Measurements from ENCODE around the gene AFF3.

DNA sequence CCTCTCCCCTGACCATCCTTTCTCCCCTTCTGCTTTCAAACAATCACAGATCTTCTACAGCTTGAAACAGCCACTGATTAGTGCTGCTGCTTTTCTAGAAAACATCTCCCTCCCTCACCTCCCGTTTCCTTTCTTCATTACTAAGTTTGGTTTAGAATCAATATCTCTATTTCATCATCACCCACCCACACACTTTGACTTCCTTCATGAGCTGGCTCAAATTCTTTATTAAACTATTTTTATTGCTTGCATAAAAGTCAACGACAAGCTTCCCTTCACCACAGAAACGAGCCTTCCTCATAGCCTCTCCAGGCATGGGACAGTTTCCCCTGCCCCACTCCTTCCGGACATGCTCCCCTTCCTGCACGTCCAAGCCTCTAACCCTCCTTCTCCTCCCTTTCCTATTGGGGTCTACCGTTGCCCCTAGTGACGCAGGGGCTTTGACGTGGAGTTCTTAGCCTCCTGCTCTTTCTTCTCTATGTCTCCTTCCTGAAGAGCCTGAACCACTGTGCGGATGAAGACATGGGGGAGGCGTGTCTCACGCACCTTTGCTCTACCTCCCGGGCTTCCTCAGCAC lies 172.0 kb downstream of the AFF3 start:
- TF ChIP-seq ZC3H10 (CRISPR knock-in tag; IDR thresholded peaks at IDR 0.05) (no peak), BACH2 (CRISPR knock-in tag; IDR thresholded peaks at IDR 0.05; ENCODE audit: borderline replicate concordance) (no peak), CSDC2 (CRISPR knock-in tag; IDR thresholded peaks at IDR 0.05) (no peak), PPARA (CRISPR knock-in tag; IDR thresholded peaks at IDR 0.05; ENCODE audit: borderline replicate concordance) (no peak)
- TF ChIP-seq, protein P1, sequence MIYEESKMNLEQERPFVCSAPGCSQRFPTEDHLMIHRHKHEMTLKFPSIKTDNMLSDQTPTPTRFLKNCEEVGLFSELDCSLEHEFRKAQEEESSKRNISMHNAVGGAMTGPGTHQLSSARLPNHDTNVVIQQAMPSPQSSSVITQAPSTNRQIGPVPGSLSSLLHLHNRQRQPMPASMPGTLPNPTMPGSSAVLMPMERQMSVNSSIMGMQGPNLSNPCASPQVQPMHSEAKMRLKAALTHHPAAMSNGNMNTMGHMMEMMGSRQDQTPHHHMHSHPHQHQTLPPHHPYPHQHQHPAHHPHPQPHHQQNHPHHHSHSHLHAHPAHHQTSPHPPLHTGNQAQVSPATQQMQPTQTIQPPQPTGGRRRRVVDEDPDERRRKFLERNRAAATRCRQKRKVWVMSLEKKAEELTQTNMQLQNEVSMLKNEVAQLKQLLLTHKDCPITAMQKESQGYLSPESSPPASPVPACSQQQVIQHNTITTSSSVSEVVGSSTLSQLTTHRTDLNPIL (CRISPR knock-in tag; IDR thresholded peaks at IDR 0.05; ENCODE audit: low read depth), result no peak
- TF ChIP-seq, protein P2, sequence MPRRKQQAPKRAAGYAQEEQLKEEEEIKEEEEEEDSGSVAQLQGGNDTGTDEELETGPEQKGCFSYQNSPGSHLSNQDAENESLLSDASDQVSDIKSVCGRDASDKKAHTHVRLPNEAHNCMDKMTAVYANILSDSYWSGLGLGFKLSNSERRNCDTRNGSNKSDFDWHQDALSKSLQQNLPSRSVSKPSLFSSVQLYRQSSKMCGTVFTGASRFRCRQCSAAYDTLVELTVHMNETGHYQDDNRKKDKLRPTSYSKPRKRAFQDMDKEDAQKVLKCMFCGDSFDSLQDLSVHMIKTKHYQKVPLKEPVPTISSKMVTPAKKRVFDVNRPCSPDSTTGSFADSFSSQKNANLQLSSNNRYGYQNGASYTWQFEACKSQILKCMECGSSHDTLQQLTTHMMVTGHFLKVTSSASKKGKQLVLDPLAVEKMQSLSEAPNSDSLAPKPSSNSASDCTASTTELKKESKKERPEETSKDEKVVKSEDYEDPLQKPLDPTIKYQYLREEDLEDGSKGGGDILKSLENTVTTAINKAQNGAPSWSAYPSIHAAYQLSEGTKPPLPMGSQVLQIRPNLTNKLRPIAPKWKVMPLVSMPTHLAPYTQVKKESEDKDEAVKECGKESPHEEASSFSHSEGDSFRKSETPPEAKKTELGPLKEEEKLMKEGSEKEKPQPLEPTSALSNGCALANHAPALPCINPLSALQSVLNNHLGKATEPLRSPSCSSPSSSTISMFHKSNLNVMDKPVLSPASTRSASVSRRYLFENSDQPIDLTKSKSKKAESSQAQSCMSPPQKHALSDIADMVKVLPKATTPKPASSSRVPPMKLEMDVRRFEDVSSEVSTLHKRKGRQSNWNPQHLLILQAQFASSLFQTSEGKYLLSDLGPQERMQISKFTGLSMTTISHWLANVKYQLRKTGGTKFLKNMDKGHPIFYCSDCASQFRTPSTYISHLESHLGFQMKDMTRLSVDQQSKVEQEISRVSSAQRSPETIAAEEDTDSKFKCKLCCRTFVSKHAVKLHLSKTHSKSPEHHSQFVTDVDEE (CRISPR knock-in tag; IDR thresholded peaks at IDR 0.05), result no peak

Measured in SK-N-SH treated with all-trans-retinoic acid at 6 μM for 48 hours (cell line).